Endodermal cell (in vitro differentiated cells): ENCODE data around the gene ILF3. TPM values are rescaled to one million over a fixed set of nuclear protein-coding genes. Genes with fewer than 3 reads are reported as not detected.

Experiments used
- DNase-seq: peaks from one replicate; pipeline ENCODE4 v3.0.0-alpha.2; 2017
- H3K27ac ChIP-seq: 2 replicates; pipeline ENCODE4 v1.5.1; 2013; ENCODE audit warnings: mild to moderate bottlenecking, low read depth, low read length, moderate library complexity
- H3K27me3 ChIP-seq: 2 replicates; pipeline ENCODE4 v1.6.1; 2013; ENCODE audit warnings: mild to moderate bottlenecking, low read length, moderate library complexity; ENCODE audit not compliant: insufficient read depth, control insufficient read depth, poor library complexity, severe bottlenecking
- H3K36me3 ChIP-seq: 2 replicates; pipeline ENCODE4 v1.7.0; 2013; ENCODE audit warnings: mild to moderate bottlenecking, low read length, moderate library complexity; ENCODE audit not compliant: control insufficient read depth, insufficient read depth
- H3K4me1 ChIP-seq: one replicate; pipeline ENCODE4 v1.7.0; 2013; ENCODE audit warnings: low read length; ENCODE audit not compliant: control insufficient read depth, insufficient read depth
- H3K4me3 ChIP-seq: 2 replicates; pipeline ENCODE4 v1.5.1; 2013; ENCODE audit warnings: mild to moderate bottlenecking, low read length, moderate library complexity
- H3K9ac ChIP-seq: 2 replicates; pipeline ENCODE4 v1.6.1; 2013; ENCODE audit warnings: mild to moderate bottlenecking, low read length, moderate library complexity; ENCODE audit not compliant: poor library complexity, severe bottlenecking; ENCODE audit errors: extremely low read depth
- H3K9me3 ChIP-seq: 2 replicates; pipeline ENCODE4 v1.6.1; 2013; ENCODE audit warnings: mild to moderate bottlenecking, low read length, moderate library complexity; ENCODE audit not compliant: control insufficient read depth
- H3K27ac Mint-ChIP-seq: 2 replicates; pipeline ENCODE4 v1.8.0; 2020; ENCODE audit warnings: mixed read lengths
- H3K27me3 Mint-ChIP-seq: 2 replicates; pipeline ENCODE4 v1.8.0; 2021; ENCODE audit warnings: mild to moderate bottlenecking, mixed read lengths; ENCODE audit not compliant: insufficient read depth
- H3K36me3 Mint-ChIP-seq: 2 replicates; pipeline ENCODE4 v1.8.0; 2020; ENCODE audit warnings: low read depth, mixed read lengths
- H3K4me1 Mint-ChIP-seq: 2 replicates; pipeline ENCODE4 v1.8.0; 2020; ENCODE audit warnings: mixed read lengths
- H3K4me3 Mint-ChIP-seq: 2 replicates; pipeline ENCODE4 v1.8.0; 2020; ENCODE audit warnings: mild to moderate bottlenecking, moderate library complexity, mixed read lengths
- H3K9me3 Mint-ChIP-seq: 2 replicates; pipeline ENCODE4 v1.8.0; 2020; ENCODE audit warnings: mild to moderate bottlenecking, mixed read lengths
- WGBS, 2 experiments: methylation state at CpG; one replicate each; pipeline versions ENCODE4 v1.1.5 to v1.1.7; 2013; ENCODE audit warnings: missing lambda C conversion rate in 2 of 2, mixed read lengths in 1 of 2; ENCODE audit not compliant: insufficient coverage in 1 of 2, insufficient read length in 1 of 2; 5-methylcytosine and 5-hydroxymethylcytosine counted together
- total RNA-seq, 2 donors: library from RNA; stranded (reverse); fragmentation: NEBNext Ultra II Directional in 1 of 2; extraction: Animal tissue kit (Norgen Biotek cat#: 25700) in 1 of 2; gene quantifications; 2 replicates in 1 of 2; 3 replicates in 1 of 2; pipeline ENCODE4 v1.2.1, GENCODE V29; 2021
- TF ChIP-seq, protein P1 (sequence below): fragments of 200-600 bp; sonication (generic); conservative IDR thresholded peaks from 2 replicates; pipeline ENCODE4 v1.5.0; 2021; ENCODE audit warnings: antibody characterized with exemption, mild to moderate bottlenecking

Gene ILF3
- total RNA-seq, 2 donors from 2014 or later, result 625 to 629 TPM

- Histone ChIP-seq H3K27ac (no peak overlapping the region), H3K36me3 (peaks cover 94% of the 10 kb centered on the region)
- no peaks in the 10 kb centered on the region for H3K9me3 Mint-ChIP-seq
Measured at GRCh38 chr19:10678813-10679212, 24.7 kb downstream of the ILF3 start.

DNA sequence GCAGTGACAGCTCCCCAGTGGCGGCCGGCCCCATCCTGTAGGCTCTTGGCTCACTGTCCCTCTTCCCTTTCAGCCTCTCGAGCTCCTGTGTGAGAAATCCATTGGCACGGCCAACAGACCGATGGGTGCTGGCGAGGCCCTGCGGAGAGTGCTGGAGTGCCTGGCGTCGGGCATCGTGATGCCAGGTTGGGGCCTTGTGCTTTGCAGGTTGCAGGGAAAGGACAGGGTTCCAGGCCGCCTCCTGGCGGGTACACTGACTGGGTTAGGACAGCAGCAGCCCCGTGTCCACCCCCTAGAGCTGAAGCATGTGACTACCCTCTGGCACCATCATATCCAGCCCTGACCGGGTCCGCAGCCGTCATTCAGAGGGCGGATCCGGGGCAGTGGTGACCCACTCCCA lies 25.6 kb downstream of the ILF3 start:
- peaks cover 94% of the 10 kb centered on the region for H3K36me3 ChIP-seq
- no peaks in the 10 kb centered on the region for H3K27me3 ChIP-seq
- no peak for DNase-seq
- no peak overlapping the region for H3K4me3 ChIP-seq
- no peaks in the 10 kb centered on the region for H3K9me3 Mint-ChIP-seq
- H3K27ac ChIP-seq, result no peak overlapping the region
- peaks cover 85% of the 10 kb centered on the region for H3K36me3 Mint-ChIP-seq
- WGBS, 2 experiments, result 96 to 99% methylated on average over 9 to 18 of the region's 18 CpGs
- H3K4me3 Mint-ChIP-seq, result no peak overlapping the region
- H3K9ac ChIP-seq, result no peak overlapping the region
- H3K4me1 ChIP-seq, result no peaks in the 10 kb centered on the region
- H3K9me3 ChIP-seq, result no peaks in the 10 kb centered on the region
- no peaks in the 10 kb centered on the region for H3K27me3 Mint-ChIP-seq
- no peak overlapping the region for H3K27ac Mint-ChIP-seq
- H3K4me1 Mint-ChIP-seq, result no peaks in the 10 kb centered on the region
- TF ChIP-seq, protein P1, sequence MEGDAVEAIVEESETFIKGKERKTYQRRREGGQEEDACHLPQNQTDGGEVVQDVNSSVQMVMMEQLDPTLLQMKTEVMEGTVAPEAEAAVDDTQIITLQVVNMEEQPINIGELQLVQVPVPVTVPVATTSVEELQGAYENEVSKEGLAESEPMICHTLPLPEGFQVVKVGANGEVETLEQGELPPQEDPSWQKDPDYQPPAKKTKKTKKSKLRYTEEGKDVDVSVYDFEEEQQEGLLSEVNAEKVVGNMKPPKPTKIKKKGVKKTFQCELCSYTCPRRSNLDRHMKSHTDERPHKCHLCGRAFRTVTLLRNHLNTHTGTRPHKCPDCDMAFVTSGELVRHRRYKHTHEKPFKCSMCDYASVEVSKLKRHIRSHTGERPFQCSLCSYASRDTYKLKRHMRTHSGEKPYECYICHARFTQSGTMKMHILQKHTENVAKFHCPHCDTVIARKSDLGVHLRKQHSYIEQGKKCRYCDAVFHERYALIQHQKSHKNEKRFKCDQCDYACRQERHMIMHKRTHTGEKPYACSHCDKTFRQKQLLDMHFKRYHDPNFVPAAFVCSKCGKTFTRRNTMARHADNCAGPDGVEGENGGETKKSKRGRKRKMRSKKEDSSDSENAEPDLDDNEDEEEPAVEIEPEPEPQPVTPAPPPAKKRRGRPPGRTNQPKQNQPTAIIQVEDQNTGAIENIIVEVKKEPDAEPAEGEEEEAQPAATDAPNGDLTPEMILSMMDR, result no peak

More at GRCh38 chr19:10678813-10679212, 24.7 kb downstream of the ILF3 start:
- Mint-ChIP-seq H3K27ac (no peak overlapping the region), H3K27me3 (no peaks in the 10 kb centered on the region), H3K4me1 (no peaks in the 10 kb centered on the region), H3K4me3 (no peak overlapping the region), H3K36me3 (peaks cover 87% of the 10 kb centered on the region)
- no peak overlapping the region for H3K9ac ChIP-seq
- H3K9me3 ChIP-seq, result no peaks in the 10 kb centered on the region
- TF ChIP-seq, protein P1, result no peak
- H3K4me3 ChIP-seq, result no peak overlapping the region
- no peak for DNase-seq
- no peaks in the 10 kb centered on the region for H3K27me3 ChIP-seq
- WGBS, 2 experiments, result 95 to 96% methylated on average over 9 to 12 of the region's 12 CpGs
- H3K4me1 ChIP-seq, result no peaks in the 10 kb centered on the region

DNA sequence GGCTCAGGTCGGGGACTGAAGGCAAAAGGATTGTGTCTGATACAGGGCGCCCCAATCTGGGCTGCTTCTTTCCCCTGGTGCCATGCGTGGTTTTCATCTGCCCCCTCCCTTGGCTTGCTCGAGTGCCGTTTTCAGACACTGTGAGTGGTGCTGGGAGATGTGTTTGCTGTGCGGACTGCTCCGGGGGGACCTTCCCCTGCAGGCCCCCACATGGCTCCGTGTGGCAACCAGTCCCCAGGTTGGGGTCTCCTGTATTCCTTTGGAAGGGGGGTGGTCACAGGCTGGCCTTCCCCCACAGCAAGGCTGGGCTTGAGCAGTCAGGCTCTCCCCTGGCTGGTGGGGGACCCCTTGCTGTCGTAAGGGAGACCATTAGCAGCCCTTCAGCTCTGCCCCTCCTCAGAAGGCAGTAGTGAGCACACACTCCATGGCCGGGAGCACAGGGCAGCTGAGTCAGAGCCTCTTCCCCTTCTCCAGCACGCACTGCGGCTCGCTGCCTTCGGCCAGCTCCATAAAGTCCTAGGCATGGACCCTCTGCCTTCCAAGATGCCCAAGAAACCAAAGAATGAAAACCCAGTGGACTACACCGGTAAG lies 26.5 kb downstream of the ILF3 start:
- Histone ChIP-seq H3K4me1 (no peaks in the 10 kb centered on the region), H3K27ac (no peak overlapping the region), H3K4me3 (no peak overlapping the region), H3K9me3 (no peaks in the 10 kb centered on the region), H3K36me3 (peaks cover 94% of the 10 kb centered on the region), H3K9ac (no peak overlapping the region), H3K27me3 (no peaks in the 10 kb centered on the region)
- Mint-ChIP-seq H3K4me3 (no peak overlapping the region), H3K27me3 (no peaks in the 10 kb centered on the region), H3K4me1 (no peaks in the 10 kb centered on the region), H3K27ac (peak overlapping the region; percentile 55), H3K9me3 (no peaks in the 10 kb centered on the region), H3K36me3 (peaks cover 86% of the 10 kb centered on the region)
- no peak for DNase-seq
- whole genome bisulfite sequencing, 2 experiments, result 97 to 98% methylated on average over 8 to 15 of the region's 15 CpGs
- TF ChIP-seq, protein P1, result no peak
